Adipocyte (in vitro differentiated cells): ENCODE results near the gene HLX.
A peak's percentile ranks its signal among the peaks of the same experiment; 100 is the strongest.

ENCODE experiments used
- DNase-seq: peaks from one replicate; pipeline ENCODE4 v3.0.0-alpha.2; 2015; ENCODE audit warnings: low read depth
- H3K27me3 ChIP-seq: replicated peaks from 2 replicates; pipeline ENCODE4 v1.7.0; 2013; ENCODE audit warnings: mild to moderate bottlenecking, low read length, moderate library complexity; ENCODE audit not compliant: control insufficient read depth, insufficient read depth
- H3K36me3 ChIP-seq: 2 replicates; pipeline ENCODE4 v1.7.0; 2013; ENCODE audit warnings: low read length, mild to moderate bottlenecking, moderate library complexity; ENCODE audit not compliant: control insufficient read depth, insufficient read depth, severe bottlenecking
- H3K4me1 ChIP-seq: 2 replicates; pipeline ENCODE4 v1.7.0; 2013; ENCODE audit warnings: mild to moderate bottlenecking, low read length, moderate library complexity; ENCODE audit not compliant: control insufficient read depth, insufficient read depth
- H3K4me3 ChIP-seq: 2 replicates; pipeline ENCODE4 v1.7.0; 2013; ENCODE audit warnings: mild to moderate bottlenecking, low read length, moderate library complexity
- H3K9ac ChIP-seq: 2 replicates; pipeline ENCODE4 v1.7.0; 2013; ENCODE audit warnings: mild to moderate bottlenecking, low read length, moderate library complexity
- H3K9me3 ChIP-seq: 2 replicates; pipeline ENCODE4 v1.7.0; 2013; ENCODE audit warnings: mild to moderate bottlenecking, low read length, moderate library complexity; ENCODE audit not compliant: control insufficient read depth

Gene HLX, protein sequence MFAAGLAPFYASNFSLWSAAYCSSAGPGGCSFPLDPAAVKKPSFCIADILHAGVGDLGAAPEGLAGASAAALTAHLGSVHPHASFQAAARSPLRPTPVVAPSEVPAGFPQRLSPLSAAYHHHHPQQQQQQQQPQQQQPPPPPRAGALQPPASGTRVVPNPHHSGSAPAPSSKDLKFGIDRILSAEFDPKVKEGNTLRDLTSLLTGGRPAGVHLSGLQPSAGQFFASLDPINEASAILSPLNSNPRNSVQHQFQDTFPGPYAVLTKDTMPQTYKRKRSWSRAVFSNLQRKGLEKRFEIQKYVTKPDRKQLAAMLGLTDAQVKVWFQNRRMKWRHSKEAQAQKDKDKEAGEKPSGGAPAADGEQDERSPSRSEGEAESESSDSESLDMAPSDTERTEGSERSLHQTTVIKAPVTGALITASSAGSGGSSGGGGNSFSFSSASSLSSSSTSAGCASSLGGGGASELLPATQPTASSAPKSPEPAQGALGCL

GRCh38 chr1:220879076-220879508, at the start of gene HLX:
HLX (plus strand) TSS chr1:220879443; CDS start chr1:220879858, 415 bp downstream.
- Histone ChIP-seq H3K9me3 (no peaks in the 10 kb centered on the region), H3K9ac (peak within 1 kb of the TSS; percentile 92), H3K36me3 (peaks cover 4% of the 10 kb centered on the region), H3K27me3 (no peaks in the 10 kb centered on the region), H3K4me3 (peak within 1 kb of the TSS; percentile 92), H3K4me1 (peaks cover 15% of the 10 kb centered on the region)
- DNase-seq, result peak; percentile 97

- Histone ChIP-seq H3K4me1 (no peaks in the 10 kb centered on the region), H3K27me3 (no peaks in the 10 kb centered on the region), H3K9ac (no peak overlapping the region), H3K4me3 (no peak overlapping the region), H3K9me3 (no peaks in the 10 kb centered on the region), H3K36me3 (no peaks in the 10 kb centered on the region)
- no peak for DNase-seq
These were observed 45.8 kb upstream of the HLX start for GRCh38 chr1:220833436-220833835.

DNA sequence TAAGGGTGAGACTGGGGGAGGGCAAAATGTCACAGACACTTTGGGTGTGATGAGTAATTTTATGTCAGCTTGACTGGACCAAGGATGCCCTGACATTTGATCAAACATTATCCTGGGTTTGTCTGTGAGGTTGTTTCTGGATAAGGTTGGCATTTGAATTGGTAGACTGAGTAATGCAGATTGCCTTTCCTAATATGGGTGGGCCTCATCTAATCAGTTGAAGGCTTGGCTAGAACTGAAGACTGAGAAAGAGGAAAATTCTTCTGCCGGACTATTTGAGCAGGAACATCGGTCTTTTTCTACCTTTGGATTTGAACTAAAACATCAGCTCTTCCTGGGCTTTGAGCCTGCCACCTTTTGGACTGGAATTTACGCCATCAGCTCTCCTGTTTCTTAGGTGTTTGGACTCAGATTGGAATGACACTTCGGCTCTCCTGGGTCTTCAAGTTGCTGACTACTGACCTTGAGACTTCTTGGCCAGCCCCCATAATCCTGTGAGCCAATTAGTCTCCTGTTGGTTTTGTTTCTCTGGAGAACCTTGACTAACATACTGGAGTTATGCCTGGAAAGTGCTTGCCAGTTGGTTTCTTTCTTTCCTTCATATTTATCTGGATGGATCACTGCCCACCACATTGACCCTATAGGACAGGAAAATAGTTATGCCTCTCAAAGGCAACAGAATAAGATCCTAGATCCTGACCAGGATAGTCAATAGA, 44.9 kb upstream of the HLX start:
- no peaks in the 10 kb centered on the region for H3K9me3 ChIP-seq
- no peaks in the 10 kb centered on the region for H3K36me3 ChIP-seq
- no peak overlapping the region for H3K9ac ChIP-seq
- no peak for DNase-seq
- no peak overlapping the region for H3K4me3 ChIP-seq
- H3K27me3 ChIP-seq, result no peaks in the 10 kb centered on the region
- no peaks in the 10 kb centered on the region for H3K4me1 ChIP-seq

GRCh38 chr1:220838578-220838977, 40.7 kb upstream of the HLX start:
- H3K9me3 ChIP-seq, result no peaks in the 10 kb centered on the region
- no peaks in the 10 kb centered on the region for H3K27me3 ChIP-seq
- H3K9ac ChIP-seq, result no peak overlapping the region
- H3K4me3 ChIP-seq, result no peak overlapping the region
- H3K36me3 ChIP-seq, result no peaks in the 10 kb centered on the region
- DNase-seq, result no peak
- H3K4me1 ChIP-seq, result no peaks in the 10 kb centered on the region

- no peaks in the 10 kb centered on the region for H3K9me3 ChIP-seq
- DNase-seq, result no peak
- no peak overlapping the region for H3K4me3 ChIP-seq
- no peaks in the 10 kb centered on the region for H3K27me3 ChIP-seq
- H3K9ac ChIP-seq, result no peak overlapping the region
- H3K36me3 ChIP-seq, result no peaks in the 10 kb centered on the region
- H3K4me1 ChIP-seq, result no peaks in the 10 kb centered on the region
These were observed 39.8 kb upstream of the HLX start for GRCh38 chr1:220839474-220839873.

GRCh38 chr1:220841293-220841692, 38.0 kb upstream of the HLX start:
- Histone ChIP-seq H3K36me3 (no peaks in the 10 kb centered on the region), H3K27me3 (no peaks in the 10 kb centered on the region), H3K9ac (no peak overlapping the region), H3K4me3 (no peak overlapping the region), H3K4me1 (no peaks in the 10 kb centered on the region), H3K9me3 (no peaks in the 10 kb centered on the region)
- DNase-seq, result no peak

- Histone ChIP-seq H3K9me3 (no peaks in the 10 kb centered on the region), H3K36me3 (no peaks in the 10 kb centered on the region), H3K27me3 (no peaks in the 10 kb centered on the region), H3K4me1 (no peaks in the 10 kb centered on the region), H3K9ac (no peak overlapping the region), H3K4me3 (no peak overlapping the region)
- peak; percentile 82 for DNase-seq
These were observed 35.7 kb upstream of the HLX start for GRCh38 chr1:220843481-220844011.

- Histone ChIP-seq H3K9ac (no peak overlapping the region), H3K36me3 (no peaks in the 10 kb centered on the region), H3K4me3 (no peak overlapping the region), H3K27me3 (no peaks in the 10 kb centered on the region), H3K4me1 (no peaks in the 10 kb centered on the region), H3K9me3 (peaks cover 37% of the 10 kb centered on the region)
- no peak for DNase-seq
These were observed 26.8 kb upstream of the HLX start for GRCh38 chr1:220852408-220852807.

GRCh38 chr1:220872296-220872695, 6.9 kb upstream of the HLX start:
- Histone ChIP-seq H3K4me1 (peaks cover 4% of the 10 kb centered on the region), H3K9me3 (peaks cover 3% of the 10 kb centered on the region), H3K4me3 (no peak overlapping the region), H3K27me3 (no peaks in the 10 kb centered on the region), H3K36me3 (no peaks in the 10 kb centered on the region), H3K9ac (no peak overlapping the region)
- no peak for DNase-seq

- Histone ChIP-seq H3K4me3 (no peak overlapping the region), H3K9me3 (no peaks in the 10 kb centered on the region), H3K4me1 (peaks cover 4% of the 10 kb centered on the region), H3K9ac (no peak overlapping the region), H3K27me3 (no peaks in the 10 kb centered on the region), H3K36me3 (no peaks in the 10 kb centered on the region)
- no peak for DNase-seq
These were observed 6.2 kb upstream of the HLX start for GRCh38 chr1:220873087-220873486.

DNA sequence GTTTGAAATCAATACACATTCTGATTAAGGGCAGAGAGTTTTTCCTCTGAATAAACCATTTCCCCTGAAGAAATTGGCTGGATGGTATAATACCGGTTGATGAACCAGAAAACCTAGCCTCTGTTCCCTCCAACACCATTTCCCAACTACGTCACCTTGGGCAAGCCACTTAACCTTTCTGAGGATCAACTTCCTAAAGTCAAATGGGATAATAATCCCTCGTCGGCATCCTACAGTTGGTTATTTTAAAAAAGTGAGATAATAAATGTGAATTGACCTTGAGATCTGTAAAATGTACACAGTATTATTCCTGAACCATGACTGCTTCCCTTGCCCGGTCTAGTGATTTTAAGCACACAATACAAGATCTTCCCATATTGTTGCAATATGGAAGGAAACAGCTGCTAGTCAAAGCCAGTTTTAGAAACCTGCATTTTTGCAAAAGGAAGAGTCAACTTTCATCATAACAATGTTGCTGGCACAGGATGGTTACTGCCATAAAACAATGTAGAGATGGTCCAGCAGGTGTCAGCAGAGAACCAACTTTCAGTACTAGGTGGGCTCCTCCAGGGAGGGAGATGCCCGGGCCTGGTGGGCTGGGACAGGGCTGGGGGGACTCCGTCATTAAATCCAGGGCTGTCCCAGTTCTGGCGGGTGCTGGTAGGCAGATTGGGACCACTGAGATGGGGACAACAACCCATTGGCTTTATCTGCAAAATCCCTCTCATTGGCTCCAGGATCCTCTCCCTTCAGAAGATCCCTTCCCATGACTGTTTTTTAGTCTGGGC, 5.2 kb upstream of the HLX start:
- H3K4me1 ChIP-seq, result peaks cover 4% of the 10 kb centered on the region
- no peaks in the 10 kb centered on the region for H3K36me3 ChIP-seq
- no peaks in the 10 kb centered on the region for H3K27me3 ChIP-seq
- peak; percentile 87 for DNase-seq
- no peak overlapping the region for H3K4me3 ChIP-seq
- H3K9me3 ChIP-seq, result no peaks in the 10 kb centered on the region
- H3K9ac ChIP-seq, result no peak overlapping the region
